Lung (tissue), 12 donors: Measurements from ENCODE around the gene HCN3. TPM values are rescaled to one million over a fixed set of nuclear protein-coding genes. Genes with fewer than 3 reads are reported as not detected.
A peak's percentile ranks its signal among the peaks of the same experiment; 100 is the strongest.

Experiments
- ATAC-seq: fragments of 200-7000 bp; cut with Tn5 transposase; one replicate; pipeline ENCODE4 v1.9.1; 2020; ENCODE audit warnings: moderate number of reproducible peaks; ENCODE audit not compliant: insufficient read depth, low FRiP score
- DNase-seq, 3 donors: peaks; one replicate each; pipeline ENCODE4 v3.0.0-alpha.2; 2013 to 2017
- H3K27ac ChIP-seq, 2 donors: one replicate each; pipeline ENCODE4 v1.5.1; 2013; ENCODE audit warnings: mild to moderate bottlenecking in 2 of 2, moderate library complexity in 2 of 2, control low read depth in 1 of 2, inconsistent platforms in 1 of 2, low read depth in 1 of 2, low read length in 1 of 2
- H3K27me3 ChIP-seq, 3 donors: one replicate each; pipeline ENCODE4 v1.5.1; 2013; ENCODE audit warnings: low read length in 2 of 3; ENCODE audit not compliant: control insufficient read depth in 3 of 3, insufficient read depth in 3 of 3
- H3K36me3 ChIP-seq, 4 donors: one replicate each; pipeline ENCODE4 v1.5.1; 2013; ENCODE audit warnings: low read length in 4 of 4, mild to moderate bottlenecking in 1 of 4, moderate library complexity in 1 of 4; ENCODE audit not compliant: control insufficient read depth in 4 of 4, insufficient read depth in 4 of 4
- H3K4me1 ChIP-seq, 5 donors: one replicate each; pipeline ENCODE4 v1.5.1; 2013; ENCODE audit warnings: low read length in 5 of 5, mild to moderate bottlenecking in 2 of 5, moderate library complexity in 1 of 5; ENCODE audit not compliant: control insufficient read depth in 5 of 5, insufficient read depth in 5 of 5
- H3K4me3 ChIP-seq: one replicate; pipeline ENCODE4 v1.5.1; 2013; ENCODE audit warnings: mild to moderate bottlenecking, control low read depth, moderate library complexity
- H3K9ac ChIP-seq, 2 donors: one replicate each; pipeline ENCODE4 v1.5.1; 2013; ENCODE audit warnings: low read length in 2 of 2, control low read depth in 1 of 2; ENCODE audit not compliant: insufficient read depth in 1 of 2
- H3K9me3 ChIP-seq, 4 donors: one replicate each; pipeline ENCODE4 v1.5.1; 2013; ENCODE audit warnings: low read length in 3 of 4, mild to moderate bottlenecking in 1 of 4, moderate library complexity in 1 of 4; ENCODE audit not compliant: control insufficient read depth in 4 of 4, insufficient read depth in 3 of 4
- WGBS, 2 donors: extraction: QIAGEN DNeasy Blood & Tissue Kit; methylation state at CpG; one replicate each; pipeline ENCODE4 v1.1.7; 2013; 5-methylcytosine and 5-hydroxymethylcytosine counted together
- polyA plus RNA-seq, 2 donors: library from polyadenylated mRNA; stranded (reverse); fragments of 200-250 nt; gene quantifications; one replicate each; pipeline ENCODE4 v1.2.1, GENCODE V29; 2013
- total RNA-seq, 2 donors: library from RNA; depleted of rRNA in 1 of 2; stranded (reverse); fragments of >200 nt in 1 of 2; gene quantifications; one replicate each; pipeline ENCODE4 v1.2.1, GENCODE V29; 2014 to 2021
- TF ChIP-seq, protein P1 (sequence below): IDR thresholded peaks from 2 replicates; pipeline ENCODE4 v1.5.1; 2012; ENCODE audit warnings: mild to moderate bottlenecking; ENCODE audit errors: control extremely low read depth, extremely low read depth
- donor health status: control.
- donor health status: control.
- donor health status: Bipolar disorder and iron deficiency.
- donor health status: healthy.
- donor health status: DM: yes; HTN: yes; CAD: no.

Gene HCN3
- total and polyA plus RNA-seq, 4 donors = 1.0 to 4.7 (median 2.2) TPM

- Histone ChIP-seq H3K36me3 (peaks cover 2 to 17% (median 12%) of the 10 kb centered on the region in 4 donors), H3K27ac (no peak overlapping the region), H3K27me3 (no peaks in the 10 kb centered on the region), H3K4me1 (peaks cover 0 to 30% (median 12%) of the 10 kb centered on the region in 5 donors), H3K4me3 (no peak overlapping the region), H3K9me3 (no peaks in the 10 kb centered on the region), H3K9ac (no peak overlapping the region)
- TF ChIP-seq, protein P1, sequence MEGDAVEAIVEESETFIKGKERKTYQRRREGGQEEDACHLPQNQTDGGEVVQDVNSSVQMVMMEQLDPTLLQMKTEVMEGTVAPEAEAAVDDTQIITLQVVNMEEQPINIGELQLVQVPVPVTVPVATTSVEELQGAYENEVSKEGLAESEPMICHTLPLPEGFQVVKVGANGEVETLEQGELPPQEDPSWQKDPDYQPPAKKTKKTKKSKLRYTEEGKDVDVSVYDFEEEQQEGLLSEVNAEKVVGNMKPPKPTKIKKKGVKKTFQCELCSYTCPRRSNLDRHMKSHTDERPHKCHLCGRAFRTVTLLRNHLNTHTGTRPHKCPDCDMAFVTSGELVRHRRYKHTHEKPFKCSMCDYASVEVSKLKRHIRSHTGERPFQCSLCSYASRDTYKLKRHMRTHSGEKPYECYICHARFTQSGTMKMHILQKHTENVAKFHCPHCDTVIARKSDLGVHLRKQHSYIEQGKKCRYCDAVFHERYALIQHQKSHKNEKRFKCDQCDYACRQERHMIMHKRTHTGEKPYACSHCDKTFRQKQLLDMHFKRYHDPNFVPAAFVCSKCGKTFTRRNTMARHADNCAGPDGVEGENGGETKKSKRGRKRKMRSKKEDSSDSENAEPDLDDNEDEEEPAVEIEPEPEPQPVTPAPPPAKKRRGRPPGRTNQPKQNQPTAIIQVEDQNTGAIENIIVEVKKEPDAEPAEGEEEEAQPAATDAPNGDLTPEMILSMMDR = no peak
- DNase-seq (no peak), ATAC-seq (no peak)
- 83 to 84% methylated on average over 5 of the region's 5 CpGs for WGBS, 2 donors
Observed at GRCh38 chr1:155319536-155319935, 42.3 kb downstream of the HCN3 start.

- ATAC-seq (no peak), DNase-seq (peak in 2 of 3 donors; percentile 46 to 49)
- no peak overlapping the region for H3K4me3 ChIP-seq
- H3K27ac ChIP-seq = peak overlapping the region in 1 of 2 donors; percentile 37
- H3K4me1 ChIP-seq = peaks cover 0 to 32% (median 12%) of the 10 kb centered on the region in 5 donors
- TF ChIP-seq, protein P1 = no peak
- H3K27me3 ChIP-seq = no peaks in the 10 kb centered on the region
- WGBS, 2 donors = 23 to 47% methylated on average over 11 of the region's 11 CpGs
- peaks cover 2 to 15% (median 12%) of the 10 kb centered on the region in 4 donors for H3K36me3 ChIP-seq
- peak overlapping the region in 1 of 2 donors; percentile 62 for H3K9ac ChIP-seq
- H3K9me3 ChIP-seq = no peaks in the 10 kb centered on the region
Observed at GRCh38 chr1:155320252-155320651, 43.0 kb downstream of the HCN3 start.

- Histone ChIP-seq H3K4me1 (peaks cover 0 to 39% (median 17%) of the 10 kb centered on the region in 5 donors), H3K27ac (peak within 1 kb of the TSS; percentile 47 to 55), H3K4me3 (peak within 1 kb of the TSS; percentile 1), H3K9me3 (no peaks in the 10 kb centered on the region), H3K9ac (peak within 1 kb of the TSS in 1 of 2 donors; percentile 62), H3K36me3 (peaks cover 2 to 15% (median 12%) of the 10 kb centered on the region in 4 donors), H3K27me3 (no peaks in the 10 kb centered on the region)
- no peak for ATAC-seq
- peak; percentile 84 to 86 (median 85) for DNase-seq
- 17 to 24% methylated on average over 49 to 51 of the region's 51 CpGs for WGBS, 2 donors
- TF ChIP-seq, protein P1 = no peak
Observed at GRCh38 chr1:155320661-155321617, 43.7 kb downstream of the HCN3 start, which contains the start of gene RUSC1. TSS of gene RUSC1 (plus strand) at chr1:155320894. CDS start at chr1:155321774, 880 bp downstream.
